Prostate gland (tissue), 2 donors: ENCODE data around the gene CEP85L.

Source experiments
- CTCF ChIP-seq, 4 experiments: fragments of 200-600 bp in 2 of 4; fragments of 450-650 bp in 2 of 4; sonication (generic) in 2 of 4; IDR thresholded peaks; 1 replicate in 3 of 4; 2 replicates in 1 of 4; pipeline ENCODE4 v1.5.1; 2016 to 2019; ENCODE audit warnings: antibody characterized with exemption in 4 of 4, mild to moderate bottlenecking in 2 of 4, moderate library complexity in 2 of 4
- POLR2A ChIP-seq: fragments of 450-650 bp; IDR thresholded peaks from one replicate; pipeline ENCODE4 v1.6.1; 2016; ENCODE audit warnings: antibody characterized with exemption, mild to moderate bottlenecking

- no peak for TF ChIP-seq POLR2A
- no peak for TF ChIP-seq CTCF (IDR thresholded peaks at IDR 0.05)
Measured at GRCh38 chr6:118578617-118579016, 72.8 kb downstream of the CEP85L start.
